Activated naive CD4-positive, alpha-beta T cell treated with anti-CD3 and anti-CD28 coated beads for 36 hours (primary cell): Measurements from ENCODE around the gene SH3RF2. TPM values are rescaled to one million over a fixed set of nuclear protein-coding genes. Genes with fewer than 3 reads are reported as not detected.

ENCODE experiments used
- CTCF ChIA-PET: fragments of 350-600 bp; sonication (Branson Sonifier 250); formaldehyde crosslinking; loops from one replicate; lab custom pipeline; 2021; ENCODE audit warnings: antibody characterized with exemption; lab: Charles Lee
- DNase-seq: peaks from one replicate; pipeline ENCODE4 v3.0.0-alpha.2; 2020
- H3K27ac Mint-ChIP-seq: one replicate; pipeline ENCODE4 v1.8.0; 2021; ENCODE audit warnings: mild to moderate bottlenecking, mixed read lengths
- H3K27me3 Mint-ChIP-seq: one replicate; pipeline ENCODE4 v1.8.0; 2021; ENCODE audit warnings: low read depth, mixed read lengths
- H3K36me3 Mint-ChIP-seq: one replicate; pipeline ENCODE4 v1.8.0; 2021; ENCODE audit warnings: low read depth, mixed read lengths
- H3K4me1 Mint-ChIP-seq: one replicate; pipeline ENCODE4 v1.8.0; 2021; ENCODE audit warnings: low read depth, mixed read lengths
- H3K4me3 Mint-ChIP-seq: one replicate; pipeline ENCODE4 v1.8.0; 2021; ENCODE audit warnings: mild to moderate bottlenecking, moderate library complexity, mixed read lengths
- H3K9me3 Mint-ChIP-seq: one replicate; pipeline ENCODE4 v1.8.0; 2021; ENCODE audit warnings: mixed read lengths
- intact Hi-C: fragments of 100-400 bp; cut with micrococcal nuclease; formaldehyde crosslinking; loops from one replicate; pipeline ENCODE4 v1.15.1; 2023
- total RNA-seq, 2 experiments: library from RNA; stranded (reverse); gene quantifications; one replicate each; pipeline ENCODE4 v1.2.3, GENCODE V29; 2021

The SH3RF2 gene
- total RNA-seq, 2 experiments from 2014 or later: not detected

DNA sequence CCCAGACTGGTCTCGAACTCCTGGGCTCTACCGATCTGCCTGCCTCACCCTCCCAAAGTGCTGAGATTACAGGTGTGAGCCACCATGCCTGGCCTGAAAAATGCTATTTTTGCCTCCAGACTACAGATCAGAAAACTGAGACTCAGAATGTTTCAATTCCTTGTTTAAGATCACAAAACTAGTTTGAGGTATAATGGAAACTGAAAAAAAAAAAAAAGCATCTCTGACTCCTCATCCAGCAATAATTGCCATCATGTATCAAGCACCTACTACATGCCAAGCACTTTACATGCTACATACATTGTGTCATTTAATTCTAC is 133.4 kb downstream of the SH3RF2 start:
- no peak overlapping the region for H3K27ac Mint-ChIP-seq
- H3K9me3 Mint-ChIP-seq: no peaks in the 10 kb centered on the region
- H3K27me3 Mint-ChIP-seq: peaks cover 5% of the 10 kb centered on the region
- CTCF ChIA-PET: no interaction called here
- no peak overlapping the region for H3K4me3 Mint-ChIP-seq
- H3K4me1 Mint-ChIP-seq: no peaks in the 10 kb centered on the region
- intact Hi-C loops: no loop called here
- H3K36me3 Mint-ChIP-seq: no peaks in the 10 kb centered on the region
- no peak for DNase-seq

DNA sequence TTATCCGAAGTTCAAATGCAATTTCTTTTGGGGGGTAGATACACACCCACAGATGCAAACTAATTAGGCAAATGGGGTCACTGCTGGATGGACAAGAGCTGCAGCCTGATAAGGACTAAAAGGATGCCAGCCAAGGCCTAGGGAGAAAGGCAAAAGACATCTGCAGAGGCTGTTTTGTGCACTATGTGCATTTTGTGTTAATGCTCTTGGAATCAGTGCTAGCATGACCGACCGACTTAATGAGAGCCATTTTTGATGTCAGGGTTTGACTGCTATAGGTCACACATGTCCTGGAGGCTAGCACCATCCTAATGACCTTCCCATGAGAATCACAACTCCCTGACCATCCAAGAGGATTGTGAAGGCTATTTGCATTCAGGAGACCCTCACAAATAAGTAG is 134.4 kb downstream of the SH3RF2 start:
- Mint-ChIP-seq H3K27me3 (peaks cover 5% of the 10 kb centered on the region), H3K4me3 (no peak overlapping the region), H3K9me3 (no peaks in the 10 kb centered on the region), H3K4me1 (no peaks in the 10 kb centered on the region), H3K27ac (no peak overlapping the region), H3K36me3 (no peaks in the 10 kb centered on the region)
- no peak for DNase-seq
- intact Hi-C loops: no loop called here
- CTCF ChIA-PET: no interaction called here

DNA sequence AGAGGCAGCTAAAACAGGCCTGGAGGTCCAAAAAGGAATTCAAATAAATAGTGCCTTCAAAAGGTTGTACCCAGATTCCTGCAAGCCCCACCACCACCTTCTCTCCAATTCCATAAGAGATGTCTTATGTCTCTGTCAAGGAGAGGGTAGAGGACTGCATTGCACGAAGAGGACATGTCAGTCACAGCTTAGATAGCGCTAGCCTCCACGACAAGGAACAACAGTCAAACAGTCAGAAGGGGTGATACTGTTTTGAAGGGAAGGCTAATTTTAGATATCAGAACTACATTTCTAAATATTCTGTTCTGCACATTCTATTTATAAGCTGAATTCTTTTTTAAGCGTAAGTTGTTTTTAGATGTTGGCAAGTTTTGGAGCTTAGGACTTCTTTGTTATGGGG is 134.8 kb downstream of the SH3RF2 start:
- DNase-seq: no peak
- Mint-ChIP-seq H3K36me3 (no peaks in the 10 kb centered on the region), H3K4me1 (no peaks in the 10 kb centered on the region), H3K27me3 (peaks cover 5% of the 10 kb centered on the region), H3K27ac (no peak overlapping the region), H3K9me3 (no peaks in the 10 kb centered on the region), H3K4me3 (no peak overlapping the region)
- CTCF ChIA-PET: interaction anchor here (0.6 to 1.0 kb wide), 2 partner anchors 19 to 44 kb away, joined by 3 to 4 read pairs; no protein-coding TSS in a partner anchor
- intact Hi-C loops: no loop called here

DNA sequence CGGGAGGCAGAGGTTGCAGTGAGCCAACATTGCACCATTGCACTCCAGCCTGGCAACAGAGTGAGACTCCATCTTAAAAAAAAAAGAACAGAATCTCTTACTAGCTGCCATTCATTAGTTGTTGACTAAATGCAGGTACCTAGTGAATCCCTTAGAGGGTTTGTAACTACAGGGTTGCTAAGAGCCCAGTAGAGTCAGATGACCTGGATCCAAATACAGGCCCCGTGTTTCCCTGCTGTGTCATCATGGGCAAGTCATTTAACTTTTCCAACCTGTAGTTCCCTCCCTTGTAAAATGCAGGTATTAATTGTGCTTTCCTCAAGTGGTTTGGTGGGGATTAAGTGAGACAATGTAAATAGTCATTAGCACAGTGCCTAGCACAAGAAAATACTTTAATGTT is 136.2 kb downstream of the SH3RF2 start:
- DNase-seq: no peak
- peaks cover 12% of the 10 kb centered on the region for H3K27me3 Mint-ChIP-seq
- no peaks in the 10 kb centered on the region for H3K9me3 Mint-ChIP-seq
- no peak overlapping the region for H3K4me3 Mint-ChIP-seq
- intact Hi-C loops: no loop called here
- H3K27ac Mint-ChIP-seq: no peak overlapping the region
- CTCF ChIA-PET: no interaction called here
- no peaks in the 10 kb centered on the region for H3K4me1 Mint-ChIP-seq
- H3K36me3 Mint-ChIP-seq: no peaks in the 10 kb centered on the region

DNA sequence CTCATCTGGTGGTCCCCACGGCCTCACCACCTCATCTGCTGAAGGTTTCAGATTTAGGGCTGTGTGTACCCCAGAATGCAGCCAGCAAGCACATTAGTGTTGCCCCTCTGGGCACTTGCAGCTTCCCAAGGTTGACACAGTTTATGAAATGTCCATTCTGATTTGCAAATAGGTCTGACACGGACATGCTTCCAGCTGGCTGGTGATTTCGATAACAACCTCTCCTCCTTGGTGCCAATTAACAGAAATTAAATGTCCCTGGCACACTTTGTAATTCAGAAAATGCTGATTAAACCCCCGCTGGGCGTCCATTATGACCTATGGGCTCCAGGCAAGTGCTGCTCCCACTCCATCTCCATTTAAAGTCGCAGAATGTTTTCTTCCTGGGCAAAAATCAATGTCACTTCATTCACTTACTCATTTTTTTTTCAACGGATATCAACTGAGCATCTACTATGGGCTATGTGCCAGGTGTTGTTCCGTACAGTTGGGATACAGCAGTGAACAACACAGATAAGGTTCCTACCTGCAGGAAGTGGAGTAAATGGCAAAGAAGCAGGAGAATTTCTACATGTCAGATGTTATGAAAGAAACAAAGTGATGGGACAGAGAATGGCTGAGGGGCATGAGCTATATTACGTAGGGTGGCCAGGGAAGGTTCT is 137.0 kb downstream of the SH3RF2 start:
- CTCF ChIA-PET: no interaction called here
- Mint-ChIP-seq H3K4me3 (no peak overlapping the region), H3K4me1 (no peaks in the 10 kb centered on the region), H3K27me3 (peaks cover 16% of the 10 kb centered on the region), H3K27ac (no peak overlapping the region), H3K9me3 (no peaks in the 10 kb centered on the region), H3K36me3 (no peaks in the 10 kb centered on the region)
- no peak for DNase-seq
- intact Hi-C loops: no loop called here

DNA sequence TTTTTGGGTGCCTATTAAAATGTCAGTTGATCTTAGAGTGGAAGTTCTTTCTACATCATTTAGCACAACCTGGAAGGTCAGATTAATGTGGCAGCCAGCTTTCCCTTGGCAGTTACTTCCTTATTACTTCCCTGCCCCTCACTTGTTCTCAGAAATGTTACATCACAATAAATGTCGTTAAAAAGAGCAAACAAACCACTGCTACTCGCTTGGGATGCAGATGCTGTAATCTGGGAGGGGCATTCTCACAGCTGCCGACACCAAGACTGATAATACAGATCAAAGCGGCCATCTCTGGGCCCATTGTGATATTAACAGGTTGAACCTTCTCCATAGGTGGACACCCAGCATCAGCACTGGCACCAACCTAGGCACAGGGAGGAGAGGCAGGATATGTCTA is 139.7 kb downstream of the SH3RF2 start:
- CTCF ChIA-PET: no interaction called here
- no peak for DNase-seq
- Mint-ChIP-seq H3K27me3 (peaks cover 25% of the 10 kb centered on the region), H3K4me1 (peaks cover 11% of the 10 kb centered on the region), H3K36me3 (no peaks in the 10 kb centered on the region), H3K4me3 (no peak overlapping the region), H3K27ac (no peak overlapping the region), H3K9me3 (no peaks in the 10 kb centered on the region)
- intact Hi-C loops: no loop called here

DNA sequence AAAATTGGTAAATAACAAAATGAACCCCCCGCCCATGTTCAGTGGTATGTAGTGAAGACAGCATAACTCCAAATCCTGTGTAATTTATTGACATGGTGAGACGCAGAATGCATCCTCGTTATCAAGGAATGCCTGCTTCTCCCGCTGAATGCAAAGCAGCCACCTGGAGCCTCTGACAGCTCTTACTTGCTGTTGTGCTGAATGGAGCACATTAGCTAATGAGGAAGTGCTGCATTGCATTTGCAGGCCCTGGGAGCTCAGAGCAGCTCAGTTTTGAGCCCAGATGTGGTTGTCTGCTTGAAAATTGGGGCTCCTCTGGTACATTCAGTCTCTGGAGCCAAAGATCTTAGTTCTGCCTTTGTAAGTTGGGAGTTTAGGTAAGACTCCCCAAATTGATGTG is 140.1 kb downstream of the SH3RF2 start:
- intact Hi-C loops: no loop called here
- H3K4me1 Mint-ChIP-seq: peaks cover 11% of the 10 kb centered on the region
- no peak overlapping the region for H3K4me3 Mint-ChIP-seq
- H3K9me3 Mint-ChIP-seq: no peaks in the 10 kb centered on the region
- peaks cover 29% of the 10 kb centered on the region for H3K27me3 Mint-ChIP-seq
- no peak for DNase-seq
- H3K27ac Mint-ChIP-seq: no peak overlapping the region
- H3K36me3 Mint-ChIP-seq: no peaks in the 10 kb centered on the region
- CTCF ChIA-PET: no interaction called here

DNA sequence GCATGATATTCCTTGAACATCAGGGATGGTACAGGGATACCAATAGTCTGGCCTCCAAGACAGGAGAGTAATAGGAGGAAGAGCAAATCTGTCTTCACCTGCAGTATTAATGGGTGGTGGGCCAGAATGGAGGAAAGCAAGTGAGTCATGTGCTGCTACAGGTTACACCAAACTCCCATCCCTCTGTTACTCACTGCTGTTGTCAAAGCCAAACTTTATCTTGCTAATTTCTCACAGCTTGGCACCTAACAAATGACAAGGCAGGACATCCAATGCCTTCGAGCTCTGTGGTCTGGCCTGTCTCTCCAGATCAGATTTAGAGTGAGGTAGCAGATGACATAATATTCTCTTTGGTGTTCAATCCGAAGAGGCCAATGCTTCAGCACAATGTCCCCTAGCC is 142.2 kb downstream of the SH3RF2 start:
- DNase-seq: no peak
- Mint-ChIP-seq H3K36me3 (no peaks in the 10 kb centered on the region), H3K27ac (no peak overlapping the region), H3K9me3 (no peaks in the 10 kb centered on the region), H3K4me1 (peaks cover 11% of the 10 kb centered on the region), H3K27me3 (peaks cover 31% of the 10 kb centered on the region), H3K4me3 (no peak overlapping the region)
- intact Hi-C loops: no loop called here
- CTCF ChIA-PET: interaction anchor here (0.7 kb wide), 1 partner anchor 12 kb away, joined by 3 read pairs; no protein-coding TSS in a partner anchor

DNA sequence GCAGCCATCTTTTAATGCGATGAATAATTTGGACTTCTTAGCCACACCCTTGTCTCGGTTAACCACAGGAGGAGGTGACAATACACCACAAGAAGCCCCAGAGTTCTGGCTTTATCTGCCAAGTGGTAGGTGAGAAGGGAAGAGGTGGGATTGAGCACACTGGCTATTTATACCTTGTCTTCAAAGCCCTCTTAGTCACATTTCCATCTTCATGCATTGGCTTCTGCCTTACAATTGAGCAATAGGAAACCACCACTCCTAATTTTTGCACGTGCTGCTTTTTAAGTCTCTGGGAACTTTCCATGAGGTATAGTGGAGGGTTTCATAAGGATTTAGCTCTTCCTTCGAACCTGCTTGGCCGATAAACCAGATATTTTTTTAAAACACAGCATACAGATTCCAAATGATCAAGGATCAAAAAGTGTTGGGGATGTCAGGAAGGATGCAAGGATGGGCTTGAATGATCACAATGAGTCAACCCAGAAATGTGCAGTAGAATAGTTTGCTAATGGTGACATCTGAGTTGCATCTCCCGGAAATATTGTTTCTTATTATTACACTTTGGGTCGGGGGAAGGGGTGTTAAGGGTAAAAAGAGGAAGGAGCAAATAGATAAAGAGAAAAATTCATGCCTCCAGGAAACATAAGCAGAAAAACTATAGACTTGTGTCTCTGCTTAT is 143.5 kb downstream of the SH3RF2 start:
- intact Hi-C loops: no loop called here
- H3K9me3 Mint-ChIP-seq: no peaks in the 10 kb centered on the region
- H3K27ac Mint-ChIP-seq: no peak overlapping the region
- H3K27me3 Mint-ChIP-seq: peaks cover 29% of the 10 kb centered on the region
- no peaks in the 10 kb centered on the region for H3K36me3 Mint-ChIP-seq
- peak; percentile 28 for DNase-seq
- peaks cover 11% of the 10 kb centered on the region for H3K4me1 Mint-ChIP-seq
- CTCF ChIA-PET: no interaction called here
- H3K4me3 Mint-ChIP-seq: no peak overlapping the region

DNA sequence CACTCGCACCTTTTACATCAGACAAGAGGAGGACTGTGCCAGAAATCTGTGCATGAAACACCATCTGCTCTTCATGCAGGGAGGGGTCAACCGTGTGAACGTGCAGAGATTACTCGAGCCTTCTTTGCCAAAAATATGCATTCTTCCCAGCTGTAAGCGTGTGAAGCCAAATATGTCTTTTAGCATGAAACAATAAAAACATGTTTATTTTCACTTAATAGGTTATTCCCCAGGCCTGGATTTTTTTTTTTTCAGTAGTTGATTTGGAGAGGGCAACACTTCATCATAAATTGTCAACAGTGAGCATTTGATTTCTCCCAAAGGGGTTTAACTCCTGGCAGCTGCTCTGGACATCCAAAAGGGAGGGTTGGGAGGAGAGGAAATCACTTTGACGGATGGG is 145.2 kb downstream of the SH3RF2 start:
- Mint-ChIP-seq H3K36me3 (no peaks in the 10 kb centered on the region), H3K4me3 (no peak overlapping the region), H3K9me3 (no peaks in the 10 kb centered on the region), H3K27ac (no peak overlapping the region), H3K27me3 (peaks cover 29% of the 10 kb centered on the region), H3K4me1 (peaks cover 11% of the 10 kb centered on the region)
- DNase-seq: no peak
- intact Hi-C loops: no loop called here
- CTCF ChIA-PET: interaction anchor here (0.5 kb wide), 1 partner anchor 54 kb away, joined by 4 read pairs; no protein-coding TSS in a partner anchor

DNA sequence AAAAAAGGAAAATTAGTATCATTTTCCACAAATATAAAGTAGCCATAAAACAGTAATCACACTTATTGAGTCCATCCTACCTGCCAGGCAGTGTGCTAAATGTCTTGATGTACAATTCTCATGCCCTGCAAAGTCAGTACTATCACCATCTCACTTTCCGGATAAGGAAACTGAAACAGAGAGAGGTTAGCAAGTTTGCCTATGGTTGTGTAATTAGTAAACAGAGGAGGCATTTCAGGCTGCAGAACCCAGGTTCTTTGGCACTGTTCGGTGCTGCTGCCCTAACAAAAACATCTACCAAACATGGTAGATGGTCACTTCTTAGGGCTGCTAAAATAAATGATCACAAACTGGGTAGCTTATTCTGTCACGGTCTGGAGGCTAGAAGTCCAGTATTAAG is 146.4 kb downstream of the SH3RF2 start:
- intact Hi-C loops: no loop called here
- Mint-ChIP-seq H3K4me3 (no peak overlapping the region), H3K4me1 (peaks cover 11% of the 10 kb centered on the region), H3K27me3 (peaks cover 20% of the 10 kb centered on the region), H3K9me3 (no peaks in the 10 kb centered on the region), H3K27ac (no peak overlapping the region), H3K36me3 (no peaks in the 10 kb centered on the region)
- CTCF ChIA-PET: no interaction called here
- DNase-seq: no peak

DNA sequence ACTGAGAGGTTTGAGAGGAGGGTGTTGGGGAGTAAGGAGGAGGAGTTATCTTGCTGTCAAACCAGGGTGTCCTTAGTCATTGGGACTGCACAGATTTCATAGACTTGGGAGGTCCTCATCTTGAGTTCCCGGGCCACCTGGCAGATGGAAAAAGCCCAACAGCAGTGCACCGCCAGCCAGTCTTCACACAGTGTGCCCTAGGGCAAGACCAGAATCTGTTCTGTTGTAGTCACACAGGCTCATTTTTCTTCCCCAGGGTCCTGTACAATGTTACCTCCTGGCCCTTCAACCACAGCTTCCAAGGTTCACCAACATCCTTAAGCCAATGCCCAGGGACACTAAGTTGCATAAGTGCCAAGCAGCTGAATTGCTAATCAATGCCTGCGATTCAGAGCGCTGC is 148.0 kb downstream of the SH3RF2 start:
- Mint-ChIP-seq H3K36me3 (no peaks in the 10 kb centered on the region), H3K27me3 (peaks cover 14% of the 10 kb centered on the region), H3K9me3 (no peaks in the 10 kb centered on the region), H3K4me3 (no peak overlapping the region), H3K4me1 (peaks cover 8% of the 10 kb centered on the region), H3K27ac (no peak overlapping the region)
- CTCF ChIA-PET: interaction anchor here (0.5 kb wide), 1 partner anchor 165 kb away, joined by 3 read pairs; no protein-coding TSS in a partner anchor
- no peak for DNase-seq
- intact Hi-C loops: no loop called here

DNA sequence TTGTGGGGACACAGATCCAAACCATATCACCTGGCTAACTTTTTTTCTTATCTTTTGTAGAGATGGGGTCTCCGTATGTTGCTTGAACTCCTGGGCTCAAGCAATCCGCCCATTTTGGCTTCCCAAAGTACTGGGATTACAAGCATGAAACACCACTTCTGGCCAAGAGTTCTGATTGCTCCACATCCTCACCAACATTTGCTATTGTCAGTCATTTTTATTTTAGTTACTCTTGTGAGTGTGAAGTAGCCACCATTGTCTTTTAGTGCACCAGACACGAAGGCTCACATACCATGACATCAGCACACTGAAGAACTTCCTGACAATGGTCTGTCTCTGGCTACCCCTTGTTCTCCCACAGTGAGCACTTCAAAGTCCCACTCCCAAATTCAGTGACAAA is 151.7 kb downstream of the SH3RF2 start:
- no peak overlapping the region for H3K4me3 Mint-ChIP-seq
- no peak for DNase-seq
- no peaks in the 10 kb centered on the region for H3K9me3 Mint-ChIP-seq
- peaks cover 2% of the 10 kb centered on the region for H3K27me3 Mint-ChIP-seq
- H3K27ac Mint-ChIP-seq: no peak overlapping the region
- no peaks in the 10 kb centered on the region for H3K36me3 Mint-ChIP-seq
- intact Hi-C loops: no loop called here
- CTCF ChIA-PET: no interaction called here
- H3K4me1 Mint-ChIP-seq: no peaks in the 10 kb centered on the region
